ENCODE data around the gene MIR17HG. TPM values are rescaled to one million over a fixed set of nuclear protein-coding genes. Genes with fewer than 3 reads are reported as not detected.

The MIR17HG gene
- polyA plus RNA-seq, 3 donors = 0.05 to 1.3 (median 0.30) TPM

- Mint-ChIP-seq H3K4me1 (peaks cover 21% of the 10 kb centered on the region), H3K27ac (no peak overlapping the region)
- intact Hi-C loops (cut with micrococcal nuclease) = loop anchor here in 1 of 2 donors (10.0 kb wide), 1 partner anchor 56 kb away; the partner anchor contains the start of gene MIR17HG
Observed at GRCh38 chr13:91400671-91401070, 53.2 kb downstream of the MIR17HG start.

GRCh38 chr13:91401920-91402319 is 54.4 kb downstream of the MIR17HG start:
- intact Hi-C loops (cut with micrococcal nuclease) = loop anchor here in 1 of 2 donors (10.0 kb wide), 1 partner anchor 57 kb away; the partner anchor contains the start of gene MIR17HG

More at GRCh38 chr13:91400671-91401070, 53.2 kb downstream of the MIR17HG start:
- no peak overlapping the region for H2AFZ ChIP-seq (ENCODE audit: insufficient read depth, low read depth, low read length, poor library complexity, severe bottlenecking)
- H3K27me3 ChIP-seq (ENCODE audit: control insufficient read depth in 2 of 2, insufficient read depth in 2 of 2, low read length in 2 of 2) = peaks cover 42 to 55% of the 10 kb centered on the region in 2 donors
- peaks cover 0 to 9% (median 4%) of the 10 kb centered on the region in 7 donors for H3K9me3 Mint-ChIP-seq
- H3K36me3 ChIP-seq (replicated peaks in 1 of 2; ENCODE audit: control insufficient read depth in 1 of 2, insufficient read depth in 2 of 2, low read length in 2 of 2) = no peaks in the 10 kb centered on the region
- no peak for DNase-seq
- no peak overlapping the region for H3K4me3 ChIP-seq (replicated peaks in 1 of 3; ENCODE audit: low read depth in 2 of 3, low read length in 3 of 3)
- H3K27me3 Mint-ChIP-seq (ENCODE audit: low read depth in 3 of 3) = peaks cover 42 to 54% (median 43%) of the 10 kb centered on the region in 3 donors
- H3K79me2 ChIP-seq (ENCODE audit: insufficient read depth, low read length) = no peaks in the 10 kb centered on the region
- H3K36me3 Mint-ChIP-seq = no peaks in the 10 kb centered on the region
- no CpG with 5 or more reads among the region's 3 CpGs for WGBS (ENCODE audit: insufficient coverage)
- peaks cover 0 to 5% of the 10 kb centered on the region in 2 donors for H3K9me3 ChIP-seq (replicated peaks in 1 of 2; ENCODE audit: control insufficient read depth in 1 of 2, insufficient read depth in 1 of 2, low read length in 2 of 2)
- no peak overlapping the region for H3K27ac ChIP-seq (ENCODE audit: low read depth in 1 of 2, low read length in 2 of 2)
- peak overlapping the region in 1 of 2 donors; percentile 89 for H3K4me3 Mint-ChIP-seq
- TF ChIP-seq CTCF (IDR thresholded peaks at IDR 0.05) = no peak
- no peaks in the 10 kb centered on the region for H4K20me1 ChIP-seq (ENCODE audit: insufficient read depth, low read length)
- no peak overlapping the region for H3K4me2 ChIP-seq (replicated peaks; ENCODE audit: extremely low read depth, low read length, poor library complexity, severe bottlenecking)
- H3K4me1 ChIP-seq (ENCODE audit: control insufficient read depth in 1 of 2, insufficient read depth in 2 of 2, low read length in 2 of 2) = peaks cover 12 to 19% of the 10 kb centered on the region in 2 donors
- no peak overlapping the region for H3K9ac ChIP-seq (ENCODE audit: insufficient read depth, low read length, poor library complexity, severe bottlenecking)

More at GRCh38 chr13:91401920-91402319, 54.4 kb downstream of the MIR17HG start:
- Histone ChIP-seq H2AFZ (ENCODE audit: insufficient read depth, low read depth, low read length, poor library complexity, severe bottlenecking) (no peak overlapping the region), H3K4me1 (ENCODE audit: control insufficient read depth in 1 of 2, insufficient read depth in 2 of 2, low read length in 2 of 2) (peaks cover 12 to 19% of the 10 kb centered on the region in 2 donors), H3K79me2 (ENCODE audit: insufficient read depth, low read length) (no peaks in the 10 kb centered on the region), H3K36me3 (replicated peaks in 1 of 2; ENCODE audit: control insufficient read depth in 1 of 2, insufficient read depth in 2 of 2, low read length in 2 of 2) (no peaks in the 10 kb centered on the region), H3K4me2 (replicated peaks; ENCODE audit: extremely low read depth, low read length, poor library complexity, severe bottlenecking) (no peak overlapping the region), H4K20me1 (ENCODE audit: insufficient read depth, low read length) (no peaks in the 10 kb centered on the region), H3K9ac (ENCODE audit: insufficient read depth, low read length, poor library complexity, severe bottlenecking) (no peak overlapping the region), H3K4me3 (replicated peaks in 1 of 3; ENCODE audit: low read depth in 2 of 3, low read length in 3 of 3) (no peak overlapping the region), H3K9me3 (replicated peaks in 1 of 2; ENCODE audit: control insufficient read depth in 1 of 2, insufficient read depth in 1 of 2, low read length in 2 of 2) (peaks cover 0 to 5% of the 10 kb centered on the region in 2 donors), H3K27ac (ENCODE audit: low read depth in 1 of 2, low read length in 2 of 2) (no peak overlapping the region), H3K27me3 (ENCODE audit: control insufficient read depth in 2 of 2, insufficient read depth in 2 of 2, low read length in 2 of 2) (peaks cover 36 to 44% of the 10 kb centered on the region in 2 donors)
- WGBS (ENCODE audit: insufficient coverage) = no CpG with 5 or more reads among the region's 2 CpGs
- Mint-ChIP-seq H3K27me3 (ENCODE audit: low read depth in 3 of 3) (peaks cover 37 to 45% (median 41%) of the 10 kb centered on the region in 3 donors), H3K4me3 (peak overlapping the region in 1 of 2 donors; percentile 71), H3K9me3 (peaks cover 0 to 9% (median 4%) of the 10 kb centered on the region in 7 donors), H3K27ac (no peak overlapping the region), H3K4me1 (peaks cover 21% of the 10 kb centered on the region), H3K36me3 (no peaks in the 10 kb centered on the region)
- no peak for TF ChIP-seq CTCF (IDR thresholded peaks at IDR 0.05)
- peak; percentile 6 to 28 (median 7) for DNase-seq

Other genes starting within 250 kb of the MIR17HG start
- gene GPC5, start 50.9 kb downstream of the MIR17HG start, polyA plus RNA-seq = not detected

Data from CD14-positive monocyte (primary cell).